Activated T-cell treated with anti-CD3 and anti-CD28 coated beads for 4 hours (primary cell): Measurements from ENCODE around the gene CALY.

Experiments
- DNase-seq: peaks from one replicate; pipeline ENCODE4 v3.0.0-alpha.2; 2020

Gene CALY

DNA sequence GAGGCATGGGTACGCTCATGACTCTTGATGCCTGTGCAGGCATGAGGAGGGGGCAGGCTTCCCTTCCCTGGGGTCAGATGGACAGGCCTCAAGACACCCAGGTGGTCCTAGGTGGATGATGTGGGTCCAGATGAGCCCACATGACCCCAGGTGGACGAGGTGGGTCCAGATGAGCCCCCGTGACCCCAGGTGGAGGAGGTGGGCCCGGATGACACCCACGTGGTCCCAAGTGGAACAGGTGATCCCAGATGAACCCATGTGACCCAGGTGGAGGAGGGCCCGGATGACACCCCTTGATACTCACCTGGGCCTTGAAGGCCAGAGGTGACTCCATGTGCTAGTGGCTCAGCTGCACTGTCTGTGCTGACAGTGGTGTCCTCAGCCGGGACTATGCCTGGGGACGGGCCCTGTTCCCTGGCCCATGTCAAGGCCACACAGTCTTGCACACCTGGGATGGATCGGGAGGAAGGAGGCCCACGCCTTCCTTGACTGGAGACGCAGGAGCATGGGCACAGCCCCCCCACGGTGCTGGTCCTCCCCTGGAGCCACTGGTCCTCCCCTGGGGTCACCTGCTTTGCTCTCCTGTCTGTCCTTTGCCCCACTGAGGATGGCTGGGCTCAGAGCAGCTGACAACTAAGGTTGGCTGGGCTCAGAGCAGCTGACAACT is 13.7 kb upstream of the CALY start:
- DNase-seq: no peak

DNA sequence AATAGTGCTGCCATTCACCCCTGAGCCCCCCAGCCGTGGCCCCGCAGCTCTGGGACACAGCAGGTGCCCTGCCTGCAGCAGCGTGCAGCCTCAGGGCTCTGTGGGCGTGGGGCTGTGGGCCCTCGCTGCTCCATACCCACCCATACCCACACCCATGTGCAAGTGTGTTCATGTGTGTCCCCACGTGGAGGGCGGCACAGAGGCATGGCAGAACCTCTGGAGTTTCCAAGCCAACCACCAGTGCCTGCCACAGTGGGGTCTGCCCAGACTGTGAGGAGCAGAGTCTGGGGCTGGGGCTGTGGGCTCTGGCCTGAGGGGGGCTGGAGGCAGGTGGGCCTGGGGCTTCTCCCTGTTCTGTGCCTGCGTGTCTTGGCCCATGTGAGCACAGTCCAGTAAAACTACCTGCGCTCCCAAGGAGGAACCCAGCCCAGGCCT is 12.9 kb upstream of the CALY start:
- no peak for DNase-seq

DNA sequence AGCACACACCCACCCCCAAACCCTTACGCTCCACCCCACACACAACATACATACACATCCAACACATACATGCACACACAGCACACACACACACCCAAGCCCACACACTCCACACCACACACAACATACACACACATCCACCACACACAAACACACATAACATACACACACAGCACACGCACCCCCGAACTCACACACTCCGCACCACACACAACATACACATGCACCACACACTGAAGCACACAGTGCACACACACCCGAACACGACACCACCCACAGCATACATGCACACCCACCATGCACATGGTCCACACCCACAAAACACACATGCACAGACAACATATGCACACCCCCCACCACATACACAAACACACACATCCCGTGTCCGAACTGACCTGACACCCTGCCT is 12.5 kb upstream of the CALY start:
- DNase-seq: no peak

DNA sequence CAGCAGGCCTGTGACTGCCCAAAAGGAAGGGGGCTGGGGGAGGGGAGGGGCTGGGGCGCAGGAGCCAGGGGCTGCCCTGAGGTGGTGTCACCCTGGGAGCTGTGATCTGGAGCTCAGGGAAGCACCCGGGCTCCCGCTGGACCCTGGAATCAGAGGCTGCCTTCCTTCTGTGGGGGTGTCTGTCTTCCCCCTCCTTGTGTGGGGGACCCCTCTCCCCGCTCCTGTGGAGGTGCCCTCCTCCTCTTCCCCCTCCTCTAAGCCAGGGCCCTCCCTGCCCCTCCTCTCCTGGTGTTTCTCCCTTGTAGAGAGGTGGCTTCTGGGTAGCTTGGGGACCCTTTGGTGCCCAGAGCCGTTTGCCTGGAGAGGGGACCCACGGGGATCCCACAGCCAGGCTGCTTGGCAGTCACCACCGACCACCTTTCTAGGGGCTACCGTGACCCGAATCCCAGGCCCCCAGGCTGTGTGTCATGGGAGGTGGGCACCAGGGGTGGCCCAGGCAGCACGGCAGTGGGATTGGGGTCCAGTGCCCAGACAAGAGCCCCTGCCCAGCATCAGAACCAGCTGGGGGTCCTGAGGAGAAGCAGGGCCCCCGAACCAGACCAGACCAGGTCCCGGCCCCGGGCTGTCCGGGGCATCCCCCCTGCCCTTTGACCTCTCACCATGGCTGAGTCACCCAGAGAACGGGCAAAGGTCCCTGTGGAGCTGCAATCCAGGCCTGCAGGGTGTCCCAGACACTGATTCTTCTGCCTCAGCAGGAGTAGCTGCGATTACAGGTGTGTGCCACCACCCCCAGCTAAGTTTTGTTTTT is 11.2 kb upstream of the CALY start:
- DNase-seq: no peak

DNA sequence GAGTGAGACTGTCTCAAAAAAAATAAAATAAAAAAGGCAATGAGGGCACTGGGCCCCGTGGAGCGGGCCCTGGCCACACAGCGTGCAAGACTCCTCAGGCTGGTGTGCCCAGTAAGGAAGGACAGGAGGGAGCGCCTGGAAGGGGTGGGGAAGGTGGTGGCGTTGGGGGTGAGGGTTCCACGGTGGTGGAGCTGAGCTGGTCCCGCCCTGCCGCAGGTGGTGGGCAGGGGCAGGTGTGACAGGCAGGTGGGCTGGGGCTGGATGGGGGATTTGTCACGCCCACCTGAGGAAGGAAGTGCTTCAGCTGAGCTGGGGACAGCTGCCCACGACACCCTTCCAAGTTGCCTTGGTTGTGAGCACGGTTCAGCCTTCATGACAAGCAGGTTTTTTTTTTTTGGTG is 9.7 kb upstream of the CALY start:
- DNase-seq: no peak

DNA sequence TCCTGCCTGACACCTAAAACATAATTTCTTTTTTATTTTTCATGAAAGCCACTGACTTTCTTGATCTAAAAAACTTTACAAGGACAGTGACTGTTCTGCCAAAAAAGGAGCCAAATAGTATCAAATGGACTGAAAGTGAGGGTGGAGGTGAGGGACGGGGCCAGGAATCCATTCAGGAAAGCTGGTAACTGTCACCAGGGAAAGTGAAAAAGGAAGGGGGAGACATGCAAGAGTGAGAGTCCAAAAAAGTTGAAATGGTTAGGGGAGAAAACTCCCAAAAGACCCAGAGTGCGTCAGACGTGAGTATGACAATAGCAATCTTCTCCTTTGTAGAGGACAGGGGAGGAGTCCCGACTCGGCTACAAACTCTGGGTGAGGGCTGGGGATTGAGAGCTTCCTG is 7.5 kb upstream of the CALY start:
- no peak for DNase-seq

DNA sequence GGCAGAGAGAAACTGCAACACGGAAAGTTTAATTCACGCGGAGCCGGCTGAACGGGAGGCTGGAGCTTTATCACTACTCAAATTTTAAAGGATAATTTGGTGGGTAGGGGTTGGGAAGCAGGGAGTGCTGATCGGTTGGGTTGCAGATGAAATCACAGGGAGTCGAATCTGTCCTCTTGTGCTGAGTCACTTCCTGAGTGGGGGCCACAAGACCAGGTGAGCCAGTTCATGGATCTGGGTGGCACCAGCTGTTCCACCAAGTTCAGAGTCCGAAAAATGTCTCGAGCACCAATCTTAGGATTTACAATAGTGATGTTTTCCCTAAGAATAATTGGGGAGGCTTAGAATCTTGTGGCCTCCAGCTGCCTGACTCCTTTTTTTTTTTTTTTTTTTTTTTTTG is 6.9 kb upstream of the CALY start:
- DNase-seq: no peak

DNA sequence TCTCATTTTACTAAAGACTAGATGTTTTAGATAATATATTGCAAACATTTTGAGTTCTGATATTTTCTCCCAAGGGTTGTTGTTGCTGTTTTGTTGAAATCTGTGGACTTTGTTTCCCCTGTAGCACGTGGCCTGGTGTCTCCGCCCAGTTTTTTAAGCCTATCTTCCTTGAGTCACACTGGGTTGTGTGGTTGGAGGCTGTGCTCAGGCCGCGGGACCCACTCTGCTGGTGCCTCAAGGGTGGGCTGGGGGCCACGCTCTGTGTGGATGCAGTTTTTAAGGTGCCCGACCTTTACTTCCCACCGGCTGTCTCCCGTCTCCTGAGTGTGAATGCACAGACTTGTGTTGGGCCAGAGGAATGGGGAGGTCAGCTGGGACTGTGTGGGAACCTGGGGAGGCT is 6.2 kb upstream of the CALY start:
- DNase-seq: no peak

DNA sequence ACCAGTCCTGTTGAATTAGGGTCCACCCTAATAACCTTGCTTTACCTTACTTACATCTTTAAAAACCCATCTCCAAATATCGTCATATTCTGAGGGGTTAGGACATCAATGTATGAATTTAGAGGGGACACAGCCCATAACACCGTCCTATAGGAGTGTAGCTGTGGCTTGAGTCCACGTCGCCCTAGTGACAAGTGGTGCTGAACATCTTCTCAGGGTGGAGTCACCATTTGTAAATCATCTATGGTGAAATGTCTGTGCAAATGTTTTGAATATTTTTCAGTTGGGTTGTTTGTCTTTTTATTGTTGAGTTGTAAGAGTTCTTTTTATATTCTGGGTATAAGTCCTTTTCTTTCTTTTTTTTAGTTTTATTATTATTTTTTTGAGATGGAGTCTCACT is 5.3 kb upstream of the CALY start:
- no peak for DNase-seq

DNA sequence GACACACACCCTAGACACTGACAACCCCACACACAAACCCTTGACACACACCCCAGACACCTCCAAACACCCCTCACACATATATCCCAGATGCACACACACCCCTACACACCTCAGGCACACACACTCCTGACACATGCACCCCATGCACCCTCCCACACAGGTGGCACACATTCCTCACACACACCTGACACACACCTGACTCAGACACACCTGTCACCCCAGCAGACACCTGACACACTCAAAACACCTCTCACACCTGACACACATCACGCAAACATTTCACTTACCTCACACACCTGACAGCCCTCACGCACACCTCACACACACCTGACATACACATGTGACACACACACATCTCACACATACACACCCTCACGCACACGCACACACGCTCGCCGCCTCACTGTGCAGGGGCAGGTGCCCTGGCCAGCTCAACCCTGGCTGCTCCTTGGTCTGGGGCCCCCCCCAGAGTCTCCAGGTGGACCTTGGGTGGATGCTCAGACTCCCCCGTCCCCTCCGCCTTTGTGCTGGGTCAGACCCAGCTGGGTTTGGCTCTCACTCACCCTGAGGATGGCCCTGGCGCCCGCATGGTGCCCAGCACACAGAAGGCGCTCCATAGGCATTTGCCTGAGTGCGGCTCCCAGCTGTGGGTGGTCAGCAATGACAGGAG is 3.1 kb upstream of the CALY start:
- DNase-seq: no peak

DNA sequence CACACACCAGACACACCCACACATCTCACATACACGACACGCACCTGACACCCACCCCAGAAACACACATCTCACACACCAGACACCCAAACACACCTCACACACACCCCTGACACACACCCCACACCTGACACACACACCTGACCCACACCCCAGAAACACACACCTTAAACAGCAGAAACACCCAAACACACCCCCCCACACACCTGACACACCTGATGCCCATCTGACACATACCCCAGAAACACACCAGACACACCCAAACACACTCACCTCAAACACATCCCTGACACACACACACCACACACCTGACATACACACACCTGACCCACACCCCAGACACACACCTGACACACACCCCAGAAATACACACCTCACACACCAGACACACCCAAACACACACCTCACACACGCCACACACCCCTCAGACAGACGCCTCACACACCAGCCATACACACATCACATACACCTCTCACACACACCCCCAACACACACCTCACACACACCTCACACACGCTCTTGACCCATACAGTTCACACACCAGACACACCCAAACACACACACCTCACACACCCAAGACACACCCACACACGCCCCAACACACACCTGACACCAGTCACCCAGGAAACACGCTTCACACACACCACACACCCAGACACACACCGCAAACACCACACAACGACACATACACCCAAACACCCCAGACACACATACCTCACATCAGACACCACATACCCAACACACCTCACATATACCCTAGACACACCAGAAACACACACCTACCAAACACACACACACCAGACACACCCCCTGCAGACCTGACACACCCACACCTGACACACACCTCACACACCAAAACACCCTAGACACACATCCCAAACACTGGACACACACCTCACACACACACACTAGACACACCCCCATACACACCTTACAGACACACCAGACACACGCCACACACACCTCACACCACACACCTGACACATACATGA is 1.7 kb upstream of the CALY start:
- DNase-seq: no peak

DNA sequence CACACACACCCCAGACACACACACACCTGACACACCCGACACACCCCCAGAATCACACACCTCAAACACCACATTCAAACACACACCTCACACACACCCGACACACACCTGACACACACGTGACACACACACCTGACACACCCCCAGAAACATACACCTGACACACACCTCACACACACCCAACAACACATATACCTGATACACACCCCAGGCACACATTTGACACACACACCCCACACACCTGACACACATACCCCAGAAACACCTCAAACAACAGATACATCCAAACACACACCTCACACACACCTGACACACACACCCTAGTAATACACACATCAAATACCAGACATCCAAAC is 652 bp upstream of the CALY start:
- DNase-seq: no peak

DNA sequence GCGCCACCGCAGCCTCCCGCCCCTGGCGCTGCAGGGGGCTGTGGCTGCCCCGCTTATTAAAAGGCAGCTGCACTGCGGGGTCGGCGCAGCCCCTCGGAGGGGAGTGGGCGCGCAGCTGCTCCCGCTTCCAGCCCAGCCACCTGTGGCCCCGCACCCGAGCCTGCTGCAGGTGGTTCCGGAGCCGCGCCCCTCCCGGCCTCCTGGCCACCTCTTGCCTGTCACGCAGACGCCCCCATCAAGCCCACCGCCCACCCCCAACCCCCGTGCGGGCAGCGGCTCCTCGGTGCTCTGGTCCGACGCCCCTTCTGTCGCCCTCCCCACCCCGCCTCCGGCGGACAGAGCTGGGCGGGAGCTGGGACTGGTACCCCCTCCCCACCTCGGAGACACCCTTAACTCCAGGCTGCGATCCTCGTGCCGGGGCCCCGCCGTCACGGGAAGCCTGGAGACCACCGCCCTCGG is 549 bp downstream of the CALY start:
- DNase-seq: no peak

DNA sequence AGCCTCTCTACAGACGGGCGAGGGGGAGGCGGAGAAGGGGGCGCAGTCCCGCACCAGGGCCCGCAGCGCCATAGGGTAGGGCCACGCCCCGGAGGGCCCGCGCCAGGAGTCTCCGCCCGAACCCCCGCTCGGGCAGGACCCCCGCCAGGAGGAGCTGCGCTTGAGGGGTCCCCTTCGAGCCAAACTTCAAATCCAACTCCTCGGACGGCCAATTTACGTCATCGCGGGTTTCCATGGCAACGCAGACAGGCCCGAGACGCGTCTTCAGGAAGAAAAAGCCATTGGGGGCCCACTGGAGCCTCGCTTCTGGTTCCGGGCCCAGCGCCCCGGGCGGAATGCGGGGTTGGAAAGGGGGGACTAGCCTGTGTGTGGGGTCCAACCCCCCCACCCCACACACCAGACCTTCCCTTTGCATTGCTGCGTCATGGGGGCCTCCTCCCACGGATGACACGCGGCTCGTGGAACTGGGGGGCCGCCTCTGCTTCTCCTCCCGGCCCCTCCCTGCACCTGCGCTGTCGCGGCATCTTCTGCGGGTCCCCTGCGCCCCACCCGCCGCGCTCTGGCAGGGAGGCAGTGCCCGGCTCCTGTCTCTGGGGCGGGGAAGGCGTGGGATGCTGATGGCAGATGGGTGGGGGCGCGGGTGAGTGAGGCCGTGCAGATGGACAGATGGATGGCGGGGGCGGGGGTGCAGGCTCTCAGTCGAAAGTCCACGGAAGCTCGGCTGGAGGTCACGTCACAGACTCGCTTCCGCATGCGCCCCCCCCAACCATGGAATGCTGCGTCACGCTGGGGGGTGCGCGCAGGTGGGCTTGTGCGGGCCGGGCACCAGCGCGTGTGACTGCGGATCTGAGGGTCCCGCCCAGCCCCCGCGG is 1.2 kb downstream of the CALY start:
- DNase-seq: peak; percentile 76

DNA sequence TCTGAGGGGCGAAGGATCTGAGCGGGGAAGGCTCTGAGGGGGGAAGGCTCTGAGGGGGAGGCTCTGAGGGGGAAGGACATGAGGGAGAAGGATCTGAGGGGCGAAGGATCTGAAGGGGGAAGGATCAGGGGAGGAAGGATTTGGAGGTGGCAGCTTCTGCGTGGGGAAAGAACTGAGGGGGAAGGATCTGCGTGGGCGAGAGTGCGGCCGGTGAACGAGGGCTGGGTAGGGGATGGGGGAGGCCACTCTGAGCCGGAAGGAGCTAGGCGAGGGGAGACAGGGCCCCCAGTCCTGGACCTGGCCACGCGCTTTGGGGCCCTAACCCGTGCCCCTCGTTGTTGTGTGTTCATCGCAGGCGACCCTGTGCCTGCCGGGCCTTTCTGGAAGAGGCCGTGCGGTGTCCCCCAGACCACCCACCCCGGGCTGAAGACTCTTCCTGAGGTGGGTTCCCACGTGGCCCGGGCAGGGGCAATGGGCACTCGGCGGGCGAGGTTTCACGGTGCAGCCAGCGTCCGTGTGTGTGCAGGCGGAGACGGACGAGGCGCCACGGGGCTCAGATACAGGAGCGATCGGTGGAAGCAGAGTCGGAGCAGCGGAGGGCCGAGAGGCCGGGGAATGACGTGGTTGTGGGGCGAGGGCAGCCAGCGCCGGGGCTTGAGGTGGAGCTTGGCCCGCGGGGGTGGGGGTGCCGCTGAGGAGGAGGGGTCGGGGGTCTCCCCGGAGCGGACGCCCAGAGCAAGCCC is 2.0 kb downstream of the CALY start:
- peak; percentile 32 for DNase-seq

DNA sequence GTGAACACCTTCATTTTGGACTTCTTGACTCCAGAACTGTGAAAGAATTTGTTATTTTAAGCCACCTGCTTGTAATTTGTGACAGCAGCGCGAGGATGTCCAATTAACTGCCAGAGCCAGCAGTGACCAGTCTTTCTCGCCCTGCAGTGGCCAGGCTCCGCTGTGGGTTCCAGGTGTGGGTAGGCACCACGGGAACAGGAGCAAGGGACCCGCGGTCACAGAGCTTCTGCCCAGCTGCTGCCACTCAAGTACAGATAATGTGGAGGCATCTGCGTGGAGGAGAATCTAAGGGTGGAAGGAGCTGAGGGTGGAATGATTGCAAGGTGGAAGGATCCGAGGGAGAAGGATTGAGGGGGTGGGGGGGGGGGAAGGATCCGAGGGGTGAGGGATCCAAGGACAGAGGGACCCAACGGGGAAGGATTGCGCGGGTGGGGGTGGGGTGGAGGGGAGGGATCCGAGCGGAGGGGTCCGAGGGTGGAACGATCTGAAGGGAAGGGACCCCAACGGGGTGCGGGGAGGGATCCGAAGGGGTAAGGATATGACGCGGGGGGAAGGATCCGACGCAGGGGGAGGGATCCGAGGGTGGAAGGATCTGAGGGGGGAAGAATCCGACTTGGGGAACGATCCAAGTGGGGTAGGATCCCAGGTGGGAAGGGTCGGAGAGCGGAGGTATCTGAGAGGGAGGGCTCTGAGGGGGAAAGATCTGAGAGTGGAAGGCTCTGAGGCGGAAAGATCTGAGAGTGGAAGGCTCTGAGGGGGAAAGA is 3.6 kb downstream of the CALY start:
- no peak for DNase-seq

DNA sequence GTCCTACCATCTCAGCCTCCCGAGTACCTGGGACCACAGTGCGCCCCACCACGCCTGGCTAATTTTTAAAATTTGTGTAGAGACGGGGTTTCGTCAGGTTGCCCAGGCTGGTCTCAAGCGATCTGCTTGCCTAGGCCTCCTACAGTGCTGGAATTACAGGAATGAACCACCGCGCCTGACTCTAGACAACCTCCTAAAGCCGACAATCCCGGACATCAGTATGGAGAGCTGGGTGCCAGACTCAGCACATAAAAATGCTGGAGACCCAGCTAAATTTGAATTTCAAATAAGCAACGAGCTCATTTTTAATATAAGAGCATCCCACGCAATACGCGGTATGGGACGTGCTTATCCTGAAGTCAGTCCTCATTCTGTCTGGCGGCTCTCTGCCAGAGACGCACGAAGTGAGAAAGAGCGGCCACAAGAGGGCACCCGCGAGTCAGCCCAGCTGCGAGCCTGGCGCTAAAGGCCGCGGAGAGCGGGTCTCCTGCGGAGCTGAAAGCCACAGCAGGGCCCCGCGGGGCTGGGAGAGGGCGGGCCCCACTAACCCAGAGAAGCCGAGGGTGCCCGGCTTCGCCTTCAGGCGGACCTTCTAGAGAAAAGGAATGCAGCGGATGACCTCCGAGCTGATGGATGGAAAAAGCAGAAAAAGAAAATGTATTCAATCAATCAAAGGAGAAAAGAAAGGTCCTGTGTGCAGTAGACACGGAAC is 7.0 kb downstream of the CALY start:
- DNase-seq: peak; percentile 79

DNA sequence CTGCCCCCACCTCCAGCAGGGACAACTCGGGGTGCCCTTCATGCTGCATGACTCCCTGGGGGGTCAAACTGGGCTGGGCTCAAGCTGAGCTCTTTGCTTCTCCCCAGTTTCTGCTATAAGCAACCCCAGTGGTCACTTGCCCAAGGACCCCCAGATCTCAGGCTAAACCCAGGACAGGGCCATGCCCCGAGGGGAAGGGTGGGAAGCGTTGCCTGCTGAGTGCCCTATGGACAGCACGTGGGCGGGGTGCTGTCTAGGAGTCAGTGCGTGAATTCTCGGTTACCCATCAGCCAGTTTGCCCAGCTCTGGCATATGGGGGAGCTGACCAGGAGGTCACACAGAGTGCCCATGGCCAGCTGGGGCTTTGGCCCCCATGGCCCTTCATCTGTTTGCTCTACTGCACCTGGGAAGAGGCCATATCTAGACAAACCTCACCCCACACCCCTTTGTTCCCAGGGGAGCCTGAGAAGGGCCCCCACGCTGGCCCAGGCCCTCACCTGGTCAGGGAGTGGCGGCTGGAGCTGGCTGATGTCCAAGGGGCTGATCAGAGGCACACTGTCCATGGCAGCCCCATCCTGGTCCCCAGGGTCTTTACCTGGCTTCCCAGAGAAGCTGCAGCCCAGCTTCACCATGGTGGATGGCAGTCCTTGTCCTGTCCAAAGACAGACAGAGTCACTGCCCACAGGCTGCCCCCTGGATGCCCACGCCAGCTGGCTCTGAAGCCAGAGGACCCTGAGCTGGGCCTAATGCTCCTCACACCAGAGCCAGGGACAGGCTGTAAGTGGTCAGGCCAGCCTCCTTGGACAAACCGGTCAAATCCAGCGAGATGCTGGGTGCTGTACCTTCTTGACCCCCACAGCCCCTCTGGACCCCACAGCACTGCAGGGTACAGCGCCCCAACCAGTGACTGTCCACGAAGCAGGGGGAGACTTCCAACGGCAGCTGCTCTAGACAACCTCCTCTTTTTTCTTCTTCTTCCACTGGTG is 8.0 kb downstream of the CALY start:
- DNase-seq: no peak
